Measurements from ENCODE around the gene CAPN13. TPM values are rescaled to one million over a fixed set of nuclear protein-coding genes. Genes with fewer than 3 reads are reported as not detected.

CAPN13 gene
- total RNA-seq, 1 experiment from 2014 or later: not detected

DNA sequence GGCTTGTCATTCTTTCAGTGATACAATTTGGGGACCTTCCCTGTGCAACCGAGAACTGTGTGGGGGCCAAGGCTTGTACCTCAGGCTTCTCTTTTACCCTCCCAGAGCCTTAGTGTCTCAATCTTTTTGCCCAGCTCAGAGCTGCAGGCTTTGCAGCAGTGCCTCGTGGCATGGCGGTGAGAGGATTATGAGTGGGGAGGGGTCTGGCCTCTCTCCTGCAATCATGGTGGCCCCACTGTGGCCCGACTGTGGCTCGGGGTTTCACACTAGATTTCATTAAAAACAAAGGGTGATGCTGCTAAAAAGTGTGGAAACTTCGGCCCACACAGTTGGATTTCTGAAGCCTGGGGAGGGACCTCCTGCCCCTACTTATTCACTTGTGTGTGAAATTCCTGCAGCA, 75.5 kb downstream of the CAPN13 start:
- ChIA-PET CTCF (interaction anchor here (0.9 kb wide), 1 partner anchor 20 kb away, joined by 4 read pairs; no protein-coding TSS in a partner anchor), POLR2A (no interaction called here)
- DNase-seq (ENCODE audit: unreplicated experiment): no peak
- TF ChIP-seq, protein P1, sequence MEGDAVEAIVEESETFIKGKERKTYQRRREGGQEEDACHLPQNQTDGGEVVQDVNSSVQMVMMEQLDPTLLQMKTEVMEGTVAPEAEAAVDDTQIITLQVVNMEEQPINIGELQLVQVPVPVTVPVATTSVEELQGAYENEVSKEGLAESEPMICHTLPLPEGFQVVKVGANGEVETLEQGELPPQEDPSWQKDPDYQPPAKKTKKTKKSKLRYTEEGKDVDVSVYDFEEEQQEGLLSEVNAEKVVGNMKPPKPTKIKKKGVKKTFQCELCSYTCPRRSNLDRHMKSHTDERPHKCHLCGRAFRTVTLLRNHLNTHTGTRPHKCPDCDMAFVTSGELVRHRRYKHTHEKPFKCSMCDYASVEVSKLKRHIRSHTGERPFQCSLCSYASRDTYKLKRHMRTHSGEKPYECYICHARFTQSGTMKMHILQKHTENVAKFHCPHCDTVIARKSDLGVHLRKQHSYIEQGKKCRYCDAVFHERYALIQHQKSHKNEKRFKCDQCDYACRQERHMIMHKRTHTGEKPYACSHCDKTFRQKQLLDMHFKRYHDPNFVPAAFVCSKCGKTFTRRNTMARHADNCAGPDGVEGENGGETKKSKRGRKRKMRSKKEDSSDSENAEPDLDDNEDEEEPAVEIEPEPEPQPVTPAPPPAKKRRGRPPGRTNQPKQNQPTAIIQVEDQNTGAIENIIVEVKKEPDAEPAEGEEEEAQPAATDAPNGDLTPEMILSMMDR (IDR thresholded peaks at IDR 0.05; ENCODE audit: unreplicated experiment): no peak
- no peaks in the 10 kb centered on the region for H3K4me1 Mint-ChIP-seq (ENCODE audit: insufficient read depth, unreplicated experiment)
- peaks cover 4% of the 10 kb centered on the region for H3K27me3 Mint-ChIP-seq (ENCODE audit: insufficient read depth, unreplicated experiment)
- peaks cover 5% of the 10 kb centered on the region for H3K36me3 Mint-ChIP-seq (ENCODE audit: insufficient read depth, unreplicated experiment)
- no peak overlapping the region for H3K4me3 Mint-ChIP-seq (ENCODE audit: unreplicated experiment)
- intact Hi-C loops (cut with micrococcal nuclease): no loop called here
- H3K27ac Mint-ChIP-seq (ENCODE audit: low read depth, unreplicated experiment): no peak overlapping the region
- no TSS peak for BruUV-seq (replicated peaks)
- no peaks in the 10 kb centered on the region for H3K9me3 Mint-ChIP-seq (ENCODE audit: unreplicated experiment)

DNA sequence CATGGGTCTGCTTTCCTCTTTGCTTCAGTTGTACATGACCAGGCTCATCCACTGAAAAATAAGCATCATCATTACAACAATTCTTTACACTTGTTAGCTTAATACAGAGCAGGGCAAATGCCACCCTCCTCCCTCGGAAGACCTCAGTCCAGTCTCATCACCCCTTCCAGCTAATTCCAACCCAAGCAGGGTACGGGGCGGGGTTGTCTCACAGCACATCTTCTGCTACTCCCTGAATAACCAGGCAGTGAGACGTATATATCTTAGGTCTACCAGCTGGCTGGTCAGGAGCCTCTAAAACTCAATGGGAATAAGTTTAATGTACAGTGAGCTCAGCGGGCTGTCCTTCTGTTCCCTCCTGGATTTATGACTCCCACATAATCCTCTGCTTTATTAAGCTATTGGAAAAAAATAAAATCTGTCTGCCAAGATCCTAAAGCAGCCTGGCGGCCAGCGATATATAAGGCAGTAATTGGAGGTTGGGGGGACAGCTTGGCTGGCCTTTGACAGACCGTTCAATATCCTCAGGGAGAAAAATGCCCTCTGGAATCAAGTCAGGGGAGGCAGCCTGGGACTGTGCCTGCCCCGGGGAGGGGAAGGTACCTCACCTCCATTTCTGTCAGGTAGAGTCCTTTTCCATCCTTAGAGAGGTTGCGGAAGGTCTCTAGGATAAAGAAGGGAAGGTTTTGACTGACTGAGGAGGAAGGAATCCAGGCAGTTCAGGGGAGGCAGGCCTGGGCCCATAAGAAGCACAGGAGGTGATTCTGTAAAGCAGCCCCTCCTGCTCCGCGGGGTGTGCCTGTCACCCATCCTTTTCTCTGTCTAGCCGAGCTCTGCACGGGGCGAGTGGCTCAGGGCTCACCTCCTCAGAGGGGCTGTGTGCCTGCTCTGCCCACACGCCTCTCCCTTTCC, 76.3 kb downstream of the CAPN13 start:
- no TSS peak for BruUV-seq (replicated peaks)
- Mint-ChIP-seq H3K27me3 (ENCODE audit: insufficient read depth, unreplicated experiment) (peaks cover 3% of the 10 kb centered on the region), H3K27ac (ENCODE audit: low read depth, unreplicated experiment) (no peak overlapping the region), H3K4me3 (ENCODE audit: unreplicated experiment) (no peak overlapping the region), H3K36me3 (ENCODE audit: insufficient read depth, unreplicated experiment) (no peaks in the 10 kb centered on the region), H3K4me1 (ENCODE audit: insufficient read depth, unreplicated experiment) (no peaks in the 10 kb centered on the region), H3K9me3 (ENCODE audit: unreplicated experiment) (no peaks in the 10 kb centered on the region)
- intact Hi-C loops (cut with micrococcal nuclease): no loop called here
- ChIA-PET CTCF (interaction anchor here (0.6 to 2.1 kb wide), 7 partner anchors 16 to 603 kb away, joined by 3 to 14 read pairs (median 3); no protein-coding TSS in a partner anchor), POLR2A (no interaction called here)
- no peak for DNase-seq (ENCODE audit: unreplicated experiment)
- TF ChIP-seq, protein P1 (IDR thresholded peaks at IDR 0.05; ENCODE audit: unreplicated experiment): no peak

DNA sequence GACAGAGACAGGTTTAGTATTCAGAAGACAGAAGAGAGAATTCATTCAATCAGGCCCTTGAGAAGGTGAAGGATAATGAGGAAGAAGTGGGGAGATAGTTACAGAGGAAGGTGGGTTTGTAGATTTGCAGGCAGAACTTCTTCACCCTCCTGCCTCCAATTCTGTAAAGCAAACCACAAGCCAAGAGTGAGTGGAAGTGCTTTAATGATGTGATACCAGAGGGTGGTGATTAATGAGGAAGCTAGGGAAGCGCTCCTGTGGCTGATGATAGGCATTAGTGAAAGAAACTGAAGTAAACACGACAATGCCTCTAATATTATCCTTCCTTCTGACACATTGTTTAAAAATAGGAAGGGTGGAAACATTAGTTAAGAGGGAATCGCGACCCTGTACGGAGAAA, 78.2 kb downstream of the CAPN13 start:
- Mint-ChIP-seq H3K27me3 (ENCODE audit: insufficient read depth, unreplicated experiment) (peaks cover 22% of the 10 kb centered on the region), H3K4me1 (ENCODE audit: insufficient read depth, unreplicated experiment) (no peaks in the 10 kb centered on the region), H3K9me3 (ENCODE audit: unreplicated experiment) (no peaks in the 10 kb centered on the region), H3K27ac (ENCODE audit: low read depth, unreplicated experiment) (no peak overlapping the region), H3K36me3 (ENCODE audit: insufficient read depth, unreplicated experiment) (no peaks in the 10 kb centered on the region), H3K4me3 (ENCODE audit: unreplicated experiment) (no peak overlapping the region)
- TF ChIP-seq, protein P1 (IDR thresholded peaks at IDR 0.05; ENCODE audit: unreplicated experiment): no peak
- BruUV-seq (replicated peaks): no TSS peak
- DNase-seq (ENCODE audit: unreplicated experiment): no peak
- intact Hi-C loops (cut with micrococcal nuclease): no loop called here
- ChIA-PET POLR2A (no interaction called here), CTCF (interaction anchor here (1.0 to 2.1 kb wide), 2 partner anchors 15 to 441 kb away, joined by 3 to 14 read pairs; no protein-coding TSS in a partner anchor)

DNA sequence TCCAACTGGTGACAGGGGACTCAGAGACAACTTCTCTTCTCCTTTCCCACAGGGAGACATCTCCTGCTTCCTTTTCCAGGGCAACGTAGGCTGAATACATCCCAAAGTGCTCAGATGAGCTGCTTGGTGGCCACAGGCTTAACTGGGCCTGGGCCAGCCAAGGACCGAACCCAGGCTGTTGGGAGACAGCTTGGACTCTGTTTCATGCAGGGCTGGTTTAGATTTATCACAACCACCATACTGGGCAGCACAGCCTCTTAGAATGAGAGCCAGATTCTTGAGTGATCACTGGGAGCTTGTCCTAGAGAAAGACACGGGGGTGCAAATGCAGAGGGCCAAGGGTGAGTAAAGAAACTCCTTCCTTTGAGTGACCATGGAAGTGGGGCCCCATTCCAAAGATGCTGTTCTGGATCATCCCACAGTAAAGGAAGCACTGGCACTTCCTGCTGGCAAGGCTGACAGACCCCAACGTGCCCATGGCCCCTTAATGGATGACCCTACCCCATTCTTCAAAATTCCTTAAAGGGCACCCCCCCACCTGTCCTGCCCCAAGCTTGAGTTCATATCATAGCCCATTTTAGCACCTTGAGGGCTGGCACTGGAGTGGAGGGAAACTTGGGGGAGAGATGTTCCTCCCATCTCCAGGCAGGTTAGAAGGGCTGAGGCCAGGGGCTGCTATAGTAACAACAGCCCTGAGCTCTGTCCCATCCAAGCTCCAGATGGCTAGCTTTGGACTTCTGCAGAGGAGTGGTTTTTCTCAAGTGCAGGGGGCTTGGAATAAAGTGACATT, 84.1 kb downstream of the CAPN13 start:
- TF ChIP-seq, protein P1 (IDR thresholded peaks at IDR 0.05; ENCODE audit: unreplicated experiment): no peak
- H3K9me3 Mint-ChIP-seq (ENCODE audit: unreplicated experiment): no peaks in the 10 kb centered on the region
- H3K27ac Mint-ChIP-seq (ENCODE audit: low read depth, unreplicated experiment): no peak overlapping the region
- no peaks in the 10 kb centered on the region for H3K4me1 Mint-ChIP-seq (ENCODE audit: insufficient read depth, unreplicated experiment)
- H3K27me3 Mint-ChIP-seq (ENCODE audit: insufficient read depth, unreplicated experiment): peaks cover 52% of the 10 kb centered on the region
- no peaks in the 10 kb centered on the region for H3K36me3 Mint-ChIP-seq (ENCODE audit: insufficient read depth, unreplicated experiment)
- no peak for DNase-seq (ENCODE audit: unreplicated experiment)
- no peak overlapping the region for H3K4me3 Mint-ChIP-seq (ENCODE audit: unreplicated experiment)
- POLR2A ChIA-PET: no interaction called here
- CTCF ChIA-PET: interaction anchor here (0.9 to 2.4 kb wide), 5 partner anchors 10 to 611 kb away, joined by 4 to 16 read pairs (median 4); no protein-coding TSS in a partner anchor
- intact Hi-C loops (cut with micrococcal nuclease): no loop called here
- BruUV-seq (replicated peaks): no TSS peak
